Uterus (tissue), 4 donors: ENCODE data around the gene TTC39B. TPM values are rescaled to one million over a fixed set of nuclear protein-coding genes. Genes with fewer than 3 reads are reported as not detected.

Experiments
- DNase-seq, 2 donors: peaks; one replicate each; pipeline ENCODE4 v3.0.0-alpha.2; 2019 to 2020
- H3K27ac ChIP-seq, 2 donors: fragments of 200-600 bp; sonication (generic); 1 replicate in 1 of 2; 2 replicates in 1 of 2; pipeline ENCODE4 v1.5.1; 2016 to 2018
- H3K27me3 ChIP-seq, 2 donors: fragments of 200-600 bp; sonication (generic); one replicate each; pipeline ENCODE4 v1.5.1; 2018 to 2019; ENCODE audit warnings: control low read depth in 1 of 2
- H3K36me3 ChIP-seq, 2 donors: fragments of 200-600 bp; sonication (generic); one replicate each; pipeline ENCODE4 v1.5.1; 2019; ENCODE audit warnings: control low read depth in 1 of 2
- H3K4me1 ChIP-seq, 2 donors: fragments of 200-600 bp; sonication (generic); one replicate each; pipeline ENCODE4 v1.5.1; 2018 to 2019; ENCODE audit warnings: control low read depth in 1 of 2
- H3K4me3 ChIP-seq, 2 donors: fragments of 200-600 bp; sonication (generic); 1 replicate in 1 of 2; 2 replicates in 1 of 2; pipeline ENCODE4 v1.5.1; 2018 to 2019; ENCODE audit warnings: mild to moderate bottlenecking in 1 of 2
- H3K9me3 ChIP-seq, 2 donors: fragments of 200-600 bp; sonication (generic); one replicate each; pipeline ENCODE4 v1.5.1; 2019; ENCODE audit warnings: control low read depth in 1 of 2
- CTCF ChIP-seq, 4 experiments: fragments of 200-600 bp in 2 of 4; fragments of 450-650 bp in 2 of 4; sonication (generic) in 2 of 4; IDR thresholded peaks; one replicate each; pipeline ENCODE4 v1.5.1; 2016 to 2019; ENCODE audit warnings: antibody characterized with exemption in 4 of 4, mild to moderate bottlenecking in 2 of 4, moderate library complexity in 1 of 4
- POLR2A ChIP-seq, 2 donors: fragments of 450-650 bp; IDR thresholded peaks; one replicate each; pipeline ENCODE4 v1.6.1; 2016; ENCODE audit warnings: antibody characterized with exemption in 2 of 2, mild to moderate bottlenecking in 1 of 2, moderate library complexity in 1 of 2
- intact Hi-C: fragments of 100-400 bp; cut with DNase I; formaldehyde crosslinking; loops from one replicate; pipeline ENCODE4 v1.15.1; 2023; ENCODE audit warnings: low total_unique reads
- total RNA-seq, 4 donors: library from RNA; depleted of rRNA in 3 of 4; stranded (reverse); fragments of >200 nt in 3 of 4; gene quantifications; one replicate each; pipeline versions ENCODE4 v1.1.0 to v1.2.4, GENCODE V29; 2014 to 2023
- donor health status: DM: yes; HTN: yes; CAD: no.

TTC39B gene
- total RNA-seq, 4 donors from 2014 or later, result 14.1 to 21.9 (median 19.6) TPM

- no peaks in the 10 kb centered on the region for H3K36me3 ChIP-seq
- no peak for DNase-seq
- H3K27ac ChIP-seq, result peak overlapping the region; percentile 86 to 96
- H3K4me1 ChIP-seq, result peaks cover 8 to 11% of the 10 kb centered on the region in 2 donors
- intact Hi-C loops, result no loop called here
- H3K27me3 ChIP-seq, result no peaks in the 10 kb centered on the region
- TF ChIP-seq POLR2A (IDR thresholded peaks at IDR 0.05), result no peak
- no peak for TF ChIP-seq CTCF (IDR thresholded peaks at IDR 0.05)
- no peaks in the 10 kb centered on the region for H3K9me3 ChIP-seq
- no peak overlapping the region for H3K4me3 ChIP-seq
Observed at GRCh38 chr9:15294604-15295003, 12.4 kb downstream of the TTC39B start.

DNA sequence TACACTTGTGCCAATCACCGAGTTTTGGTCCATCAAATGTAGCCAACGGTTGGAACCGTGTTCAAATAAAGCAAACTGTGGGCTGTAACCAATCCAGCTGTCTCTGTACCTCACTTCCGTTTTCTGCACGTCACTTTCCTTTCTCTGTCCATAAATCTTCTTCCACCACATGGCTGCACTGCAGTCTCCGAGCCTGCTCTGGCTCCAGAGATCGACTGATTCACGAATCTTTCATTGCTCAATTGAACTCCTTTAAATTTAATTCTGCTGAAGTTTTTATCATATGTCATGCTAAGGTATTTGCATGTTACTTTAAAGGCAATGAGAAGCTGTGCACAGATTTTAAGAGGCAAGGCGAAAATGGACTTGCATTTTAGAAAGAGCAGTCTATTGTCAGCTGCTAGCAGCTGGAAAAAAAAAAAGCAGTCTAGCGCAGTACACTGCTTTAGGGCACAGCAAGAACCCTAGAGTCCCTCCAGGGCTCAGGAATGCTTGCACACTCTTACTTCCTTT lies 13.2 kb downstream of the TTC39B start:
- intact Hi-C loops, result no loop called here
- DNase-seq, result peak in 1 of 2 donors; percentile 28
- H3K4me1 ChIP-seq, result peaks cover 8 to 11% of the 10 kb centered on the region in 2 donors
- peak overlapping the region in 1 of 2 donors; percentile 22 for H3K4me3 ChIP-seq
- no peaks in the 10 kb centered on the region for H3K27me3 ChIP-seq
- H3K36me3 ChIP-seq, result no peaks in the 10 kb centered on the region
- no peaks in the 10 kb centered on the region for H3K9me3 ChIP-seq
- peak overlapping the region; percentile 86 to 96 for H3K27ac ChIP-seq
- no peak for TF ChIP-seq POLR2A (IDR thresholded peaks at IDR 0.05)
- no peak for TF ChIP-seq CTCF (IDR thresholded peaks at IDR 0.05)

GRCh38 chr9:15293084-15293483 lies 13.9 kb downstream of the TTC39B start:
- no peak overlapping the region for H3K4me3 ChIP-seq
- no peaks in the 10 kb centered on the region for H3K9me3 ChIP-seq
- peak overlapping the region; percentile 86 to 96 for H3K27ac ChIP-seq
- TF ChIP-seq CTCF (IDR thresholded peaks at IDR 0.05), result no peak
- TF ChIP-seq POLR2A (IDR thresholded peaks at IDR 0.05), result no peak
- no peak for DNase-seq
- no peaks in the 10 kb centered on the region for H3K36me3 ChIP-seq
- intact Hi-C loops, result no loop called here
- no peaks in the 10 kb centered on the region for H3K27me3 ChIP-seq
- H3K4me1 ChIP-seq, result peaks cover 8 to 11% of the 10 kb centered on the region in 2 donors

DNA sequence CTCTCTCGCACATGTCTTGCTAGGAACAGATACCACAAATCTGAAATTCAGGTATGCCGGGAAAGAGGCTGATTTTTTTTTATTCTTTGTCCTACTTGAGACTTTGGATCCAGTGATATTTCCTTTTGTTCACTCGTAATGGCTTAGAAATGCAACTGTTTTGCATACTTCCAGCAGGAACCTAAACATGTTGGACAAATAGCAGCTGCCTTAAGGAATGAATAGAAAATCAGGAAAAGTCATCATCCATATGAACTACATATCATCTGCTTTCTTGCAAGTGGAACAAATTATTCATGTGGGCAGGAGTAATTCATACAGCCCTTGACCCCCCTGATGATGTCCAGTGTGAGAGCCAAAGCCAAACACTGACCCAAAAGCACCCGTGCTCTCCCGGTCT lies 17.4 kb downstream of the TTC39B start:
- no peak overlapping the region for H3K4me3 ChIP-seq
- H3K36me3 ChIP-seq, result no peaks in the 10 kb centered on the region
- H3K27ac ChIP-seq, result no peak overlapping the region
- intact Hi-C loops, result no loop called here
- no peaks in the 10 kb centered on the region for H3K9me3 ChIP-seq
- TF ChIP-seq POLR2A (IDR thresholded peaks at IDR 0.05) (no peak), CTCF (IDR thresholded peaks at IDR 0.05) (no peak)
- no peak for DNase-seq
- H3K4me1 ChIP-seq, result peaks cover 0 to 4% of the 10 kb centered on the region in 2 donors
- H3K27me3 ChIP-seq, result no peaks in the 10 kb centered on the region

DNA sequence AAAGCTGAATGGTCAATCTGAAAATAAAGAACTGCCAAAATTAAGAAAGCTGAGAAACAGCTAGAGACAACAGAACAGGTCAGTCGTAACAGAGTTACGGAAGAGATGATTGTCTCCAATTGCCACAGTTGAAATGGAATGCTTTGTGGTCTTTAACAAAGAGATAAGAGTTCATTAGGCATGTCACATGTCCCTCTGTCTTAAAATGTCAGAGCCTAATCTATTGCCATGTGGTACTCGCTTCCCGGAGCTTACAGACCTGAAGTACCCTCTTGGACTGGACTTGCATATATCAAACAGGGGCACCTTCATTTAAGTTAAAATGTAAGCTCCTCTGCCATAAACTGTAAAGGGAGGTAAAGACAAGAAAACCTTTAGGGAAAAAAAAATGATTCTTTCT lies 19.7 kb downstream of the TTC39B start:
- H3K36me3 ChIP-seq, result no peaks in the 10 kb centered on the region
- TF ChIP-seq CTCF (IDR thresholded peaks at IDR 0.05), result no peak
- no peak for TF ChIP-seq POLR2A (IDR thresholded peaks at IDR 0.05)
- no peak overlapping the region for H3K27ac ChIP-seq
- intact Hi-C loops, result no loop called here
- H3K4me1 ChIP-seq, result no peaks in the 10 kb centered on the region
- H3K9me3 ChIP-seq, result no peaks in the 10 kb centered on the region
- no peak overlapping the region for H3K4me3 ChIP-seq
- no peaks in the 10 kb centered on the region for H3K27me3 ChIP-seq
- DNase-seq, result no peak
